B cell (primary cell): ENCODE measurements around the gene GOLGA8B.

Experiments used
- CTCF ChIP-seq: fragments of 200-600 bp; IDR thresholded peaks from one replicate; pipeline ENCODE4 v1.8.0; 2022; ENCODE audit warnings: antibody characterized with exemption, mild to moderate bottlenecking
- EZH2 ChIP-seq: IDR thresholded peaks from 2 replicates; pipeline ENCODE4 v1.6.1; 2012; ENCODE audit warnings: borderline replicate concordance, low read depth, mild to moderate bottlenecking, moderate library complexity, low read length; ENCODE audit not compliant: insufficient read depth, poor library complexity, severe bottlenecking

DNA sequence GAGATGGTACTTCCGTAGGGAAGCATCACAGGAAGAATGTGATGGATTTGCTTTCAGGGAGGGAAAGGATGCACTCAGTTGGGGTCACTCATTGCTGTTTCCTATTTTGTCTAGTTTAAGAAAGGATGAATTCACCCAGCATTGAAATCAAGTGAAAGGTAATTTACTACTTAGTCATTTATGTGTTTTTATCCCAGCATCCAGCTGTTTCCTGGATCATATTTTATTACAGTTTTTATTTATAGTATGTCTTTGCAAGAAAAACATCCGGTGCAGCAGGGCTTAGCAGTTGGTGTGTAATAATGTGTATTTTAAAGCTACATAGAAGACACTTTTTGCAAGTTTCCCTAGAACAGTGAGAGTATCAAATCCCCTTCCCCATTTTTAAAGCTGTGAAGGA, 37.4 kb upstream of the GOLGA8B start:
- TF ChIP-seq EZH2 (no peak), CTCF (no peak)
